Measurements from ENCODE around the gene KLHDC4.

- TF ChIP-seq EZH2 (optimal IDR thresholded peaks at IDR 0.05; ENCODE audit: low read depth, low read length) (no peak), CTCF (IDR thresholded peaks at IDR 0.05; ENCODE audit: low read length) (no peak), EZH2phosphoT487 (IDR thresholded peaks at IDR 0.05; ENCODE audit: low read length) (no peak)
These were observed 76.6 kb downstream of the KLHDC4 start for GRCh38 chr16:87688876-87689815.

All from MM.1S (cell line).